Keratinocyte (primary cell): ENCODE results near the gene SLC4A2. TPM values are rescaled to one million over a fixed set of nuclear protein-coding genes. Genes with fewer than 3 reads are reported as not detected.

ENCODE experiments used
- DNase-seq: peaks from one replicate; pipeline ENCODE4 v3.0.0-alpha.2; 2011; ENCODE audit warnings: low read depth, missing footprints, low spot score
- FAIRE-seq: peaks from 2 replicates; lab custom pipeline; 2011; peaks lifted over from hg19 to GRCh38; lab: Jason Lieb, UNC
- H2AFZ ChIP-seq: 2 replicates; pipeline ENCODE4 v1.6.0; 2012; ENCODE audit warnings: low read length, control low read depth, inconsistent platforms; ENCODE audit not compliant: control insufficient read depth
- H3K27ac ChIP-seq: 2 replicates; pipeline ENCODE4 v1.5.1; 2011; ENCODE audit warnings: low read length; ENCODE audit not compliant: control insufficient read depth, insufficient read depth
- H3K27me3 ChIP-seq: 3 replicates; pipeline ENCODE4 v1.6.0; 2011; ENCODE audit warnings: low read length; ENCODE audit not compliant: control insufficient read depth, insufficient read depth; ENCODE audit errors: extremely low read depth
- H3K36me3 ChIP-seq, 2 experiments: 2 replicates in 1 of 2; 3 replicates in 1 of 2; pipeline ENCODE4 v1.5.1; 2011; ENCODE audit warnings: low read length in 2 of 2, mild to moderate bottlenecking in 1 of 2; ENCODE audit not compliant: control insufficient read depth in 2 of 2, insufficient read depth in 2 of 2; ENCODE audit errors: extremely low read depth in 1 of 2
- H3K4me1 ChIP-seq: 3 replicates; pipeline ENCODE4 v1.5.1; 2011; ENCODE audit warnings: low read length; ENCODE audit not compliant: control insufficient read depth, insufficient read depth; ENCODE audit errors: extremely low read depth
- H3K4me2 ChIP-seq: 3 replicates; pipeline ENCODE4 v1.6.0; 2011; ENCODE audit warnings: low read depth, low read length; ENCODE audit not compliant: control insufficient read depth, insufficient read depth; ENCODE audit errors: extremely low read depth
- H3K4me3 ChIP-seq, 3 experiments: fragments of 200-600 bp in 1 of 3; sonication (generic) in 1 of 3; 2 replicates in 2 of 3; 3 replicates in 1 of 3; pipeline ENCODE4 v1.5.1; 2011 to 2016; ENCODE audit warnings: low read length in 3 of 3, mild to moderate bottlenecking in 3 of 3, control low read depth in 2 of 3, inconsistent platforms in 1 of 3, low read depth in 1 of 3, mixed read lengths in 1 of 3, mixed run types in 1 of 3, moderate library complexity in 1 of 3; ENCODE audit not compliant: control insufficient read depth in 2 of 3, insufficient read depth in 2 of 3; ENCODE audit errors: extremely low read depth in 1 of 3
- H3K79me2 ChIP-seq: 2 replicates; pipeline ENCODE4 v1.6.0; 2012; ENCODE audit warnings: low read length; ENCODE audit not compliant: control insufficient read depth, insufficient read depth
- H3K9ac ChIP-seq: 3 replicates; pipeline ENCODE4 v1.6.0; 2011; ENCODE audit warnings: low read length; ENCODE audit not compliant: control insufficient read depth, insufficient read depth; ENCODE audit errors: extremely low read depth
- H3K9me1 ChIP-seq: 3 replicates; pipeline ENCODE4 v1.6.0; 2011; ENCODE audit warnings: low read length; ENCODE audit not compliant: control insufficient read depth, insufficient read depth; ENCODE audit errors: extremely low read depth
- H3K9me3 ChIP-seq: 2 replicates; pipeline ENCODE4 v1.5.1; 2012; ENCODE audit warnings: low read depth, low read length; ENCODE audit not compliant: control insufficient read depth
- H4K20me1 ChIP-seq: 3 replicates; pipeline ENCODE4 v1.6.0; 2011; ENCODE audit warnings: low read length; ENCODE audit not compliant: control insufficient read depth, insufficient read depth; ENCODE audit errors: extremely low read depth
- CTCF ChIP-seq, 3 experiments: IDR thresholded peaks in 1 of 3; conservative IDR thresholded peaks in 1 of 3; optimal IDR thresholded peaks in 1 of 3; 2 replicates in 2 of 3; 3 replicates in 1 of 3; pipeline versions ENCODE3 to v1.5.1; 2011; ENCODE audit warnings: low read length in 3 of 3, mild to moderate bottlenecking in 3 of 3, moderate library complexity in 2 of 3, control low read depth in 1 of 3, inconsistent platforms in 1 of 3; ENCODE audit not compliant: insufficient read depth in 2 of 3; ENCODE audit errors: extremely low read depth in 1 of 3
- EZH2 ChIP-seq: IDR thresholded peaks from one replicate; pipeline ENCODE4 v1.6.1; 2012; ENCODE audit warnings: inconsistent platforms, mild to moderate bottlenecking, low read length, moderate library complexity
- dilution Hi-C: fragments of 300-500 bp; cut with MboI; formaldehyde crosslinking; loops from one replicate; pipeline ENCODE4 v1.7.0; 2020; ENCODE audit warnings: low sequenced_read_pairs; ENCODE audit not compliant: extremely low pct_ligation_motif_present
- polyA plus RNA-seq, 5 experiments: library from polyadenylated mRNA; depleted of rRNA in 3 of 5; stranded (reverse) in 3 of 5; stranded (forward) in 1 of 5; unstranded in 1 of 5; fragments of >200 nt; gene quantifications; 1 replicate in 1 of 5; 2 replicates in 3 of 5; 3 replicates in 1 of 5; pipeline versions ENCODE4 v1.2.1 to v1.2.3, GENCODE V29; 2011 to 2012; ENCODE audit warnings: missing spikeins in 2 of 5, low read depth in 1 of 5, low replicate concordance in 1 of 5

Gene SLC4A2
- polyA plus RNA-seq, 1 donor (not counting 4 experiments of a cell fraction or from before 2014, with no cell fraction given): 33.8 TPM

GRCh38 chr7:151047976-151048815 lies 11.2 kb upstream of the SLC4A2 start, which contains the start of gene ASIC3:
Gene ASIC3, plus strand, starts transcription at chr7:151048531. Its CDS starts 355 bp downstream, at chr7:151048886.
- TF ChIP-seq EZH2 (no peak), CTCF (optimal IDR thresholded peaks at IDR 0.05 in 1 of 3, IDR thresholded peaks at IDR 0.05 in 1 of 3, conservative IDR thresholded peaks at IDR 0.05 in 1 of 3; ENCODE audit: extremely low read depth in 1 of 3, insufficient read depth in 2 of 3, low read length in 3 of 3) (no peak)
- peaks cover 0 to 9% of the 10 kb centered on the region in 2 experiments for H3K36me3 ChIP-seq
- H2AFZ ChIP-seq: no peak within 1 kb of the TSS
- H3K4me2 ChIP-seq: no peak within 1 kb of the TSS
- no peaks in the 10 kb centered on the region for H4K20me1 ChIP-seq
- no peak within 1 kb of the TSS for H3K9ac ChIP-seq
- peaks cover 3% of the 10 kb centered on the region for H3K4me1 ChIP-seq
- H3K4me3 ChIP-seq: no peak within 1 kb of the TSS
- FAIRE-seq (no peak), DNase-seq (no peak)
- no peaks in the 10 kb centered on the region for H3K9me3 ChIP-seq
- peaks cover 4% of the 10 kb centered on the region for H3K27me3 ChIP-seq
- dilution Hi-C loops: no loop called here
- H3K79me2 ChIP-seq: no peaks in the 10 kb centered on the region
- no peaks in the 10 kb centered on the region for H3K9me1 ChIP-seq
- H3K27ac ChIP-seq: no peak within 1 kb of the TSS

DNA sequence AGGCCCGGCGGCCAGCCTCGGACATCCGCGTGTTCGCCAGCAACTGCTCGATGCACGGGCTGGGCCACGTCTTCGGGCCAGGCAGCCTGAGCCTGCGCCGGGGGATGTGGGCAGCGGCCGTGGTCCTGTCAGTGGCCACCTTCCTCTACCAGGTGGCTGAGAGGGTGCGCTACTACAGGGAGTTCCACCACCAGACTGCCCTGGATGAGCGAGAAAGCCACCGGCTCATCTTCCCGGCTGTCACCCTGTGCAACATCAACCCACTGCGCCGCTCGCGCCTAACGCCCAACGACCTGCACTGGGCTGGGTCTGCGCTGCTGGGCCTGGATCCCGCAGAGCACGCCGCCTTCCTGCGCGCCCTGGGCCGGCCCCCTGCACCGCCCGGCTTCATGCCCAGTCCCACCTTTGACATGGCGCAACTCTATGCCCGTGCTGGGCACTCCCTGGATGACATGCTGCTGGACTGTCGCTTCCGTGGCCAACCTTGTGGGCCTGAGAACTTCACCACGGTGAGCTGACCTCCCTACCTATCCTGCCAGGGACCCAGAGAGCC lies 10.4 kb upstream of the SLC4A2 start:
- H3K9me1 ChIP-seq: no peaks in the 10 kb centered on the region
- dilution Hi-C loops: no loop called here
- DNase-seq: no peak
- H3K9ac ChIP-seq: no peak overlapping the region
- H2AFZ ChIP-seq: no peak overlapping the region
- no peak overlapping the region for H3K4me3 ChIP-seq
- H3K27ac ChIP-seq: no peak overlapping the region
- H3K79me2 ChIP-seq: no peaks in the 10 kb centered on the region
- H3K4me1 ChIP-seq: peaks cover 3% of the 10 kb centered on the region
- no peaks in the 10 kb centered on the region for H4K20me1 ChIP-seq
- no peak for FAIRE-seq
- no peaks in the 10 kb centered on the region for H3K9me3 ChIP-seq
- H3K27me3 ChIP-seq: peaks cover 4% of the 10 kb centered on the region
- TF ChIP-seq EZH2 (no peak), CTCF (optimal IDR thresholded peaks at IDR 0.05 in 1 of 3, IDR thresholded peaks at IDR 0.05 in 1 of 3, conservative IDR thresholded peaks at IDR 0.05 in 1 of 3; ENCODE audit: extremely low read depth in 1 of 3, insufficient read depth in 2 of 3, low read length in 3 of 3) (no peak)
- no peak overlapping the region for H3K4me2 ChIP-seq
- H3K36me3 ChIP-seq: peaks cover 0 to 9% of the 10 kb centered on the region in 2 experiments
